HG03097 (cell line): Measurements from ENCODE around the gene KCNK6.

ENCODE experiments used
- ATAC-seq: cut with Tn5 transposase; IDR thresholded peaks from one replicate; pipeline ENCODE4 v1.9.1; 2021; ENCODE audit not compliant: unreplicated experiment, low FRiP score

KCNK6 gene

DNA sequence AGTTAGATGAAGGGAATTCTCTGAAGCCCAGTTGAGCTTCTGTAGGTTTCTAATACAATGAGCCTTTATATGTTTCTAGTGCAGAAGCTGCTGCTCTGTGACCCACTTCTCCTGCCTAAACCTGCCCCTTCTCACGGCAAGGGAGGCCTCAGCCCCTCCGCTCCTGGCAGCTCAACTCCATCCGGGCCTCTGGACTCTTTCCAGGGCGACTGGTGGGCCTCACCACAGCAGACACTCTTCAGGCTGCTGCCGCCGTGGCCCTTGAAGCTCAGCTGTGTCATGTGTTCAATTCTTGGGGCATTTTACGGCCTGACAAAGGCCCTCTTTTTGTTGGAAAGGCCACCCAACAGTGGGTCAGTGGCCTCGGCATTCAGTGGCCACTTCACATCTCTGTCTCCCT is 25.6 kb upstream of the KCNK6 start:
- ATAC-seq, result no peak

DNA sequence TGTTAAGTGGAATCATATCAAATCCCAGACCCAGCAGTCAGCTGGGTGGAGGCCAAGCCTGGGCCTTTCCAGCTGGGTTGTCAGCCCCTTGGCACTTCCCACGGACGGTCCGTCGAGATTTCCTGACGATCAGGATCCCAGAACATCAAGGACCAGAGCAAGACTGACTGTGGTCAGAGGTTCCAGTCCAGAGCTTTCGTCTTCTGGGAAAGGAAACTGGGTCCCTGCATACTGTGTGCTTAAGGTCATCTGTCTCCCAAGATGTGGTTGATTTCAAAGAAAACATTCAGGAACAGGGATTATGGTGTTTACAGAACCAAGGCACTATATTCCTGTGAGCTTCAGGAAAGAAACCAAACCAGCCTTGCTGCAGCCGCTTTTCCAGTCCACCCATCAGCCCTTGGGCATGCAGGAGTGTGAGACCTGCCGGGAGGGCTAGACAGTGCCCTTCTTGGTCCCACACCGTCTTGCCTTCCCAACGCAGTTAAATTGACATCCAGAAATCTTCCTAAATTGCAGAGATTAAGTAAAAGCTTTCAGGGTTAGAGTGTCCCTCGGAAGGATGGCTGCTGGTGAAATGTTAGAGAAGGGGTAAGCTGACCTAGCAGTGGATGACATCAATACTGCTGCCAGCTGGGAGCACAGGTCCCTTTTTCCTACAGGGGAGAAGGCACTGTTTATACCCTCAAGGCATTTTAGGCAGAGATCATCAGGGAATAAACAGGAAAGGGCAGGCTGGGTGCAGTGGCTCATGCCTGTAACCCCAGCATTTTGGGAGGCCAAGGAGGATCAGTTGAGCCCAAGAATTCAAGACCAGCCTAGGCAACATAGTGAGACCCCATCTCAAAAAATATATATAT is 20.6 kb upstream of the KCNK6 start:
- ATAC-seq, result no peak

DNA sequence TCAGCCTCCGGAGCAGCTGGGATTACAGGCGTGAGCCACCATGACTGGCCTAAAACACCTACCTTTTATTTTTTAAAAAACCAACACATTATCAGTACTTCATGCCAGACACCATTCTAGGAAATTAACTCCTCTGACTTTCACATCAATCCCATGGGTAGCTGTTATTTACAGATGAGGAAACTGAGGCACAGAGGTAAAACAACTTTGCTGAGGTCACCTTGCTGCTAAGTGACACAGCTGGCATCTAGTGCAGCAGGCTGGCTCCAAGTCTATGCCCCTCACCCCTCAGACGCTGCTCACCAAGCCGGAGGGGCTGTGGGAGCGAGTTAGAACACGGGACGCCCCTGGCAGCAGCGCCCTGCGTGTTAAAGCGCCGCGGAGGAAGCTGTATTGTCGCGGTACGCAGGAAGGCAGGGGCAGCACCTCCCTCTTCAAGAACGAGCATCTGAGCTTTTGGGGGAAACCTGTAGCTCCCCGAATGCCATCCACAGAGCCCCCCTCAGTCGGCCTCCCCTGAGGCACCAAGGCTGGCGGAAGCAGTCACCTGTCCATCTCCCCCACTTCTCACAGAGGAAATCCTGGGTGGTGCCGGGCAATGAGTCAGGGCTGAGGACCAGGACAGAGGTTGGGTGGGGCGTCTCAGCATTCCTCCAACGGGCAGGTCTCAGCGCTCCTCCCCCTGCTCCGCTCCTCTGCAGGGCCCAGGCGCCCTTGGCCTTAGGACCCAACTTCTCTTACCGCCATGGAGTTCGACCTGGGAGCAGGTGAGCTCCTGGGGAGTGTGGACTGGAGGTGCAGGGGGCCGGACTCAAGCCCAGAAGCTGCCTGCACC is 15.9 kb upstream of the KCNK6 start, which contains the start of gene C19orf33:
C19orf33 (plus strand) TSS at position 735 of the 835 bp plus-strand sequence; CDS start at position 746, 11 bp downstream.
- ATAC-seq, result no peak

DNA sequence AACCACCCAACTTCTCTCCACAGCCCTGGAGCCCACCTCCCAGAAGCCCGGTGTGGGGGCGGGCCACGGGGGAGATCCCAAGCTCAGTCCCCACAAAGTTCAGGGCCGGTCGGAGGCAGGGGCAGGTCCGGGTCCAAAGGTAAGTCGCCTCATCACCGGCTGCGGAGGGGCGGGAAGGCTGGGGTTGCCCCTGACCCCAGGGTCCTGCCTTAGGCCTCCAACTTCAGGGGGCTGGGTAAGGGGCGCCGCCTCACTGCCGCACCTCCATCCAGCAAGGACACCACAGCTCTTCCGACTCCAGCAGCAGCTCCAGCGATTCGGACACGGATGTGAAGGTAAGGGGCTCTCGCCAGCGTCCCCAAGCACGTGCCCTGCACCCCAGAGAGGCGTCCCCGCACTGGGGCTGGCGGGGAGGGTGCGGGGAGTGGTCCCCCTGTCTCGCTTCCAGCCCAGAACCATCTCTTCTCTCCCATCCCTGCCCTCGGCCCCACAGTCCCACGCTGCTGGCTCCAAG is 15.2 kb upstream of the KCNK6 start:
- no peak for ATAC-seq

DNA sequence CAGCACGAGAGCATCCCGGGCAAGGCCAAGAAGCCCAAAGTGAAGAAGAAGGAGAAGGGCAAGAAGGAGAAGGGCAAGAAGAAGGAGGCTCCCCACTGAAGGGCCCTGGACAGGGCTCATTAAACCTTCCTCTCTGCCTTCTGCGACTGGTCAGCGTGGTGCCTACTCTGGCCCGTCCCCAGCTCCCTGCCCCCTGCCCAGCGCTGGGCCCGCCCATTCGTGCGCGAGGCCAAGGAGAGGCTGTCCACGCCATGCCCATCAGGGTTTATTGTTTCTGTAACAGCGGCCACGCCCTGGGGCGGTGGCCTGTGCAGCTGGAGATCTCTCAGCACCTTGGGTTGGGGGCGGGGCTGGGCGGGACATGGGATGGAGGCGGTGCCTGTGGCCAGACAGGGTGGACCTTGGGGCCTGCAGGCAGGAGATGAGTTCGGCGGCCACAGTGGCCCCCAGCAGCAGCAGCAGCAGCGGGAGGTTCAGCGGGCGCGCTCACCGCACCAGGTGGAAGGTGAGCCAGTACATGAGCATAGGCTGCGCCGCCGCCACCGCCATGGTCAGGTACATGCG is 14.7 kb upstream of the KCNK6 start:
- ATAC-seq, result no peak

DNA sequence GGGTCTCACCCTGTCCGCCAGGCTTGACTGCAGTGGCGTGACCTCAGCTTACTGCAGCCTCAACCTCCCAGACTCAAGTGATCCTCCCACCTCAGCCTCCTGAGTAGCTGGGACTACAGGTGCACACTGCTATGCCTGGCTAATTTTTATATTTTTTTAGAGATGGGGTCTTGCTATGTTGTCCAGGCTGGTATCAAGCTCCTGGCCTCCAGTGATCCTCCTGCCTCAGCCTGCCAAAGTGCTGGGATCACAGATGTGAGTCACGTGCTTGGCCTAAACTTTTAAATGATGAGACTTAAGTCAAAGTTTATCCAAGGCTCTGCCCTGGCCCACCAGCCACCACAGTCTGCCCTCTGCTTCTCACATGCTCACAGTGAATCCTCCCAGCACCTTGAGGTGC is 13.4 kb upstream of the KCNK6 start:
- ATAC-seq, result no peak

DNA sequence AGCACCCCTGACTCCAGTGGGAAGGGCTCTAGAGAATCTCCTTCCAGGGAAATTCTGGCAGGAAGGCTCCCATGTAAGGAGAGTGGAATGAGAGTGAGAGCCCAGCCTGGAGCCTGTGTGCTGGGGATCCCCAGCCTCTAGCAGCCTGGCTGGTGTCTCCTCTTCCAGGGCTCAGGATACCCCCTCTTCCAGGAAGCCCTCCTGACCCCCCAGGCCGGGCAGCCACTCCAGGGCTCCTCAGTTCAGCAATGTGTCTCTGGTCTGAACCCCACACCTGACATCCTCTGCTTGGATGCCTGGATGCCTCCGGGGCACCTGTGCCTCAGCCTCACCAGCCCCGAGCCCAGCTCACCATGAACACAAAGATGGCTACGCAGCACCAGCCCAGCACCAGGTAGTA is 12.6 kb upstream of the KCNK6 start:
- ATAC-seq, result no peak

DNA sequence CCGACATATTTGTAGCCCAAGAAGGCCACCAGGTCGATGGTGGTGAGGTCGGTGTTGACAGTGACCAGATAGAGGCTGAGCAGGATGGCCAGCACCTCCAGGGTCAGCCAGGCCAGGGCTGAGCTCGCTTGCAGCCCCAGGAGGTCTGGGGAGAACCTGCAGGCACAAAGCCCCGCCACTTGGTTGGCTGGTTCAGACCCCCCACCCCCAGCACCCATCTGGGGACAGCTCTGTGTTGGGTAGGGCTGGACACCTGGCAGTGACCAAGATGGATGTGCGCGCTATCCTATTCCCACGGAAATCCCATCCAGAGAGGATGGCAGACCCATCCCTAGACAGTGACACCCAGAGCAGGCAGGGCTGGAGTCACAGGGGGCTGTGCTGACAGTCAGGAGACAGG is 12.0 kb upstream of the KCNK6 start:
- no peak for ATAC-seq

DNA sequence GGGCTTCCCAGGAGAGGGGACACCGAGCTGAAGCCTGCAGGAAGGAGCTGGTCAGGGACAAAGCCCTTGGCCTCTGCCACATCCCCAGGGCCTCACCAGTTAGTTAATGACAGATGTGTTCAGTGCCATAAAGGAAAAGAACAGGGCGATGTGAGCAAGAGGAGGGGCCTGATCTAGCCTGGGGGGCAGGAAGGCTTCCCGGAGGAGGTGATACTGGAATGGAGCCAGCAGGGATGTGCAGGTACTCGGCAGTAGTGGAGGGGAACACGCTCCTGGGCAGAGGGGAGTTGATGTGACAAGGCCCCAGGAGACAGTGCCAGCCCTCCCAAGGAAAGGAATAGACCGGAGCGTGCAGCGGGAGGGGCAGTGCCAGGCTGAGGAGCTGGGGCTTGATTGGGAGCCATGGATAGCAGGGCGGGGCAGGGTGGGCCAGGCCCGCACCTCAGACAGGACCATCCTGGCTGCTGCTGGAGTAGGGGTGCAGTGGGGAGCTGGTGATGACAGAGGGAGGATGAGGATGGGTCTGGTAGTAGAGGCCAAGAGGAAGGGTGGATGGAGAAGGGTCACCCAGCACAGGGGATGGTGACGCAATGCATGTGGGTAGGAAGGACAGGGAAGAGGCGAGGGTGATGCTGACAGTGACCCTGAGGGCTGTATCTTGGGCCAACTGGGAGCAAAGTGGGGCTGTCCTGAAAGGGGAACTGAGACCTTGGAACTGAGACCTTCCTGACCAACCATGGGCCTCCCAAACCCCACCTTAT is 11.5 kb upstream of the KCNK6 start:
- ATAC-seq, result no peak

DNA sequence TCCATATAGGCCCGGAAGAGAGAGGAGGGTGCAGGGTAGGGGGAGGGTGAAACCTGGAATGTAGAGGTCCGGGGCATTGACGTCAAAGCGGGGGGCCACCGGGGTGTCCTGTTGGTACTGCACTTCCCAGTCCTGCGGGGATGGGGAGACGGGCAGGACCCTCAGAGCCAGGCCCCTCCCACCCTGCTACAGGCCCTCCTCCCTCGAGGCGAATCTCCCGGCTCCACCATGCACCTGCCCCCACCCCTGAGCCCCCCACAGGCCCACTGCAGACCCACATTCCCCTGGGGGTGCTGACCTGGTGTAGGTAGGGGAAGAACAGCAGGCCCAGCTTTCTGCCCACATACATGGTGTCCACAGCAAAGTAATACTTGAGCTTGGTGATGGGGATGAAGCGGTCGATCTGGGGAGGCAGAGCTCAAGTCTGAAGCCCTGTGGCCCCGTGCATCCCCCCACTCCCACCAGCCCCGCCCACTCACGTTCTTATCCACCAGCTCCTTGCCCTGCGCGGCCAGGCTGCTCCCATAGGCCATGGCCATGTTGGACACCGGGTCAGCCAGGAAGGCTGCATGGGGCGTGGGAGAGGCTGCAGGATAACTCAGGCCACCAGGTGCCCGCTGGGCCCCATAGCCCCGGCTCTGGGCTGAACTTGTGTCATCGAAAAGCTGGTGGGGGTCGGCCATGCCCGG is 10.6 kb upstream of the KCNK6 start:
- no peak for ATAC-seq

DNA sequence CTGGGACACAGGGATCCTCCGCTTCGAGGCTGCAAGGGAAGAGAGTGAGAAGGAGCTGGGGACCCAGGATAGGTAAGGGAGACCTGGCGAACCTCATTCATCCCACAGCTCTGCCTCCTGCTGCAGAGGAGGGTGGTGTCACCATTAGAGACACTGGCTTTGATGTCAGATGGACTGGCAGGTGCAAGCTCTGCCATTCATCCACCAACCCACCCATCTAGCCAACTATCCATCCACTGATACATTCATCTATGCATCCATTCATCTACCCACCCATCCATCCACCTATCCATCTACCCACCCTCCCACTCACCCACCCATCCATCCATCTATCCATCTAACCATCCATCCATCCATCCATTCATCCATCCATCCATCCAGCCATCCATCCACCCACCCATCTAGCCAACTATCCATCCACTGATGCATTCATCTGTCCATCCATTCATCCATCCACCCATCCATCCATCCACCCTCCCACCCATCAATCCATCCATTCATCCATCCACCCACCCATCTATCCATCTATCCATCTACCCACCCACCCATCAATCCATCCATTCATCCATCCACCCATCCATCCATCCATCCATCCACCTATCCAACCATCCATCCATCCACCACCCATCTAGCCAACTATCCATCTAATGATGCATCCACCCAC is 9.9 kb upstream of the KCNK6 start:
- ATAC-seq, result no peak

DNA sequence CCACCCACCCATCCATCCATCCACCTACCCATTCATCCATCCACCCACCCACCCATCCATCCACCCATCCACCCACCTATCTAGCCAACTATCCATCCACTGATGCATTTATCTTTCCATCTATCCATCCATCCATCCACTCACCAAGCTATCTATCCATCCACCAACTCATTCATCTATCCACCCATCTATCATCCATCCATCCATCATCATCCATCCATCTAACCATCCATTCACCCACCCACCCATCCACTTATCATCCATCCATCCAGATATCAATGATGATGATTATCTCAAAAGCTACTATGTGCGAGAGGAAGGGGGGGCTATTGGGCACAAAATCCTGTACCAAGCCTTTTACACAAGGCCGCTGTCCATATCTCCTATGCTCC is 9.4 kb upstream of the KCNK6 start:
- no peak for ATAC-seq

DNA sequence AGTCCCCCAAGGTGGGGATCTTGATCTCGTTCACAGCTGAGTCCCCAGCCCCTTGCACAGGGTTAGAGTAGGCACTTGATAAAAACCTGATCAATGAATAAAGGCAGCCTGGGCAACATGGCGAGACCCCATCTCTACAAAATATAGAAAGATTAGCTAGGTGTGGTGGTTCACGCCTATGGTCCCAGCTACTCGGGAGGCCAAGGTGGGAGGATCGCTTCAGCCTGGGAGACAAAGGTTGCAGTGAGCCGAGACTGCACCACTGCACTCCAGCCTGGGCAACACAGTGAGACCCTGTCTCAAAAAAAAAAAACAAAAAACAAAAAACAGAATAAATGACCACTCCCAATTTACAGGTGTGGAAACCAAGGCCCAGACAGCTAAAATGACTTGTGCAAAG is 8.7 kb upstream of the KCNK6 start:
- no peak for ATAC-seq

DNA sequence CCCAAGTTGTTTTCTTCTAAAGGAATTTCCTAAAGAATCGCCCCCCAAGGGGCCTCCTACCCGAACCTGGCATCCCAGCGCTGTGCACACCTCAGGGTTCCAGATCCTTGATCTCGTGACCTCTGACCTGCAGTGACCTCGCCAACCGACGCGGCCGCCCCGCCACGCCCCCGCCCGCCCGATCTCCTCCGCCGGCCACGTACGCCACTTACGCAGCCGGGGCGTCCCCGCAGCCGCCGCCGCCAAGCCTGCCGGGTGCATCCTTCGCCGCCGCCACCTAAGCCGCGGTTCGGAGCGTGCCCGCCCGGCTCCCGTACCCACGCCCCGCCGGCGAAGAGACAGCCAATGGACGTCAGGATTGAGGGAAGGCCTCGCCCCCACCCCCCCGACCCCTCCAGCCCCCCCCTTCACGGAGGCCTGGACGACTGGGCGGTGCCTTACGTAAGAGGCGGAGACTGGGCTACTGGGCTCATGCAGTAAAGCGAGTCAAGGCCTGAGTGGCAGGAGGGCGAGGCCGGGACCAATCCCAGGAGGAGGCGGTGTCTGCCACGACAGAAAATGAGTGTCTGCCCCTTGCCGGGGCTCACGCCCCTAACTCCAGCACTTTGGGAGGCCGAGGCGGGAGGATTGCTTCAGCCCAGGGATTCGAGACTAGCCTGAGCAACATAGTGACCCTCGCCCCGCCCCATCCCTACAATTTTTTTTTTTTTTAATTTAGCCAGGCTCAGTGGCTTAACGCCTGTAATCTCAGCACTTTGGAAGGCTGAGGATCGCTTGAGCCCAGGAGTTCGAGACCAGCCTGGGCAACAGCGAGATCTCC is 3.8 kb upstream of the KCNK6 start, which contains the start of gene YIF1B:
YIF1B (minus strand) TSS at position 291 of the 820 bp plus-strand sequence; CDS start at position 261, 30 bp downstream.
- ATAC-seq, result peak; percentile 81

DNA sequence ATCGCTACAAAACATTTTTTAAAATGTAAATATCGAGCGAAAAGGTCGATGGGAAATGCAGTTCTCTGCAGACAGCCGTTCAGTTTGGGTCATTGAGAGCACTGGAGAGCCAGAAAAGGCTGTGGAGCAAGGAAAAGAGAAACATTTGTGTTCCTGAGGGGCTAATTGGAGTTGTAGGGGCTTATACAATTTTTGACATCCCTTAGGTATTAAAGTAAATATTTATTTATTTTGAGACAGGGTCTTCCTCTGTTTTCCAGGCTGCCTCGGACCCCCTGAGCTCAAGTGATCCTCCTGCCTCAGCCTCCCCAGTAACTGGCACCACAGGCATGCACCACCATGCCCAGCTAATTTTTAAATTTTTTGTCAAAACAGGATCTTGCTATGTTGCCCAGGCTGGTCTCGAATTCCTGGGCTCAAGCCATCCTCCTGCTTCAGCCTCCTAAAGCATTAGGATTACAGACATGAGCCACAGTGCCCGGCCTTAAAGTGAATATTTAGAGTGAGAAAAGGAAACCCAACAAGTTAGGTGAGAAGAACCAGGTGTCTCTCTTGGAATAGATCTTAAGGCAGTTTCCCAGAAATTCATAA is 3.1 kb upstream of the KCNK6 start:
- no peak for ATAC-seq

DNA sequence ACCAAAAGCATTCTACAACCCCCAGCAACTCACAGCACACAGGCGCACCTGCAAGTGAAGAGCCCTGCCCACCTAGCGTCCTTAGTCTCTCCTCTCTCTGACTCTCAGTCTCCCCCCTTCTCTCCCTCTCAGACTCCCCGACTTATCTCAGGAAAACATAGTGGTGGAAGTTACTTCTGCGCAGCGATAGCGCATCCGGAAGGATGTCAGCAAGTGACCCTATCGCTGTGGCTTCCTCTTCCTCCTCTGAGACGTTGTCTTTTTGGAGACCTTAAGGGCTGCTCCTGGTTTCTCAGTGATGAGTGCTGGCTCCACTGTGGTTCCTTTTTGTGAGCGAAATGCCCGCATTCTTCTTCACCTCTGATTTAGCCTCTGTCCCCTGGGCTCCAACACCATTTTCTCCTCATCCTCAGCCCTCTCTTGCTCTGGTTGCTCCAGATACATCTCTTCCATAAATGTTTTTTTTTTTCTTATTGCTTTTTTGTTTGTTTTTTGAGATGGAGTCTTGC is 2.5 kb upstream of the KCNK6 start:
- no peak for ATAC-seq

DNA sequence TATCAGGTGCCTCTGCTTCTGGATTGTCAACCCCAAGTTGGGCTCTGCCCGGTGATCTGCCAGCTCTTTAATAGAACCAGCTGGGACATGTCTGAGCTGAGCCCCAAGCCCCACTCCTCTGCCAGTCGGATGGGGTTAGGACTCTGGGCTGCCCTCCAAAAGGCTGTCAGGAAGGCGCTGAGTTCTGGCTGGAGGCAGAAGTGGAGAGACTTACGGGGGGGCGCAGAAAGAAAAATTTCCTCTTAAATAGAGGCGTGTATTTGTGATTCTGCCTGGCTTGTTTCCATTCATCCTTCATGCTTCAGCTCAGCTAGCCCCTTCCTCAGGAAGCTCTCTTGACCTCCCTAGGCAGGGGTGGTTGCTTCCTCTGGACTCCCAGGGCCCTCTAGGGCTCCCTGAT is 985 bp upstream of the KCNK6 start:
- ATAC-seq, result no peak

DNA sequence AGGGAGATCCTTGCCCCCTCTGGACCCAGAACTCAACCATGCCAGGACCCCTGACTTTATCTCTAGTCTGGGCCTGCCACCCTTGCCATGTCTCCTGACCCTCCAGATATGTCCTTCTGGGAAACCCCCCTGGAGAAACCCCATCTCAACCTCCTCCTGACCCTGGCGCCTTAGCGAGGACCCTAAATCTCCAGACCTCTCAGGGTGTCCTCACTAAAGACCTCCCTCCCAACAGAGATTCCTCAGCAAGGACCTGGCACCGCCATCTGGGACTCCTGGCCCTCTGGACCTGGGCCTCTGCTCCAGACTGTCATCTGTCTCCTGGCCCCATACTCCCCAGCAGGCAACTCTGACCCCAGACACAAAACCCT is 1.3 kb downstream of the KCNK6 start:
- no peak for ATAC-seq
